Keratinocyte (primary cell): ENCODE results near the gene KLHL29. TPM values are rescaled to one million over a fixed set of nuclear protein-coding genes. Genes with fewer than 3 reads are reported as not detected.

Experiments
- DNase-seq: peaks from one replicate; pipeline ENCODE4 v3.0.0-alpha.2; 2011; ENCODE audit warnings: low read depth, missing footprints, low spot score
- FAIRE-seq: peaks from 2 replicates; lab custom pipeline; 2011; peaks lifted over from hg19 to GRCh38; lab: Jason Lieb, UNC
- H2AFZ ChIP-seq: 2 replicates; pipeline ENCODE4 v1.6.0; 2012; ENCODE audit warnings: low read length, control low read depth, inconsistent platforms; ENCODE audit not compliant: control insufficient read depth
- H3K27ac ChIP-seq: 2 replicates; pipeline ENCODE4 v1.5.1; 2011; ENCODE audit warnings: low read length; ENCODE audit not compliant: control insufficient read depth, insufficient read depth
- H3K27me3 ChIP-seq: 3 replicates; pipeline ENCODE4 v1.6.0; 2011; ENCODE audit warnings: low read length; ENCODE audit not compliant: control insufficient read depth, insufficient read depth; ENCODE audit errors: extremely low read depth
- H3K36me3 ChIP-seq, 2 experiments: 2 replicates in 1 of 2; 3 replicates in 1 of 2; pipeline ENCODE4 v1.5.1; 2011; ENCODE audit warnings: low read length in 2 of 2, mild to moderate bottlenecking in 1 of 2; ENCODE audit not compliant: control insufficient read depth in 2 of 2, insufficient read depth in 2 of 2; ENCODE audit errors: extremely low read depth in 1 of 2
- H3K4me1 ChIP-seq: 3 replicates; pipeline ENCODE4 v1.5.1; 2011; ENCODE audit warnings: low read length; ENCODE audit not compliant: control insufficient read depth, insufficient read depth; ENCODE audit errors: extremely low read depth
- H3K4me2 ChIP-seq: 3 replicates; pipeline ENCODE4 v1.6.0; 2011; ENCODE audit warnings: low read depth, low read length; ENCODE audit not compliant: control insufficient read depth, insufficient read depth; ENCODE audit errors: extremely low read depth
- H3K4me3 ChIP-seq, 3 experiments: fragments of 200-600 bp in 1 of 3; sonication (generic) in 1 of 3; 2 replicates in 2 of 3; 3 replicates in 1 of 3; pipeline ENCODE4 v1.5.1; 2011 to 2016; ENCODE audit warnings: low read length in 3 of 3, mild to moderate bottlenecking in 3 of 3, control low read depth in 2 of 3, inconsistent platforms in 1 of 3, low read depth in 1 of 3, mixed read lengths in 1 of 3, mixed run types in 1 of 3, moderate library complexity in 1 of 3; ENCODE audit not compliant: control insufficient read depth in 2 of 3, insufficient read depth in 2 of 3; ENCODE audit errors: extremely low read depth in 1 of 3
- H3K79me2 ChIP-seq: 2 replicates; pipeline ENCODE4 v1.6.0; 2012; ENCODE audit warnings: low read length; ENCODE audit not compliant: control insufficient read depth, insufficient read depth
- H3K9ac ChIP-seq: 3 replicates; pipeline ENCODE4 v1.6.0; 2011; ENCODE audit warnings: low read length; ENCODE audit not compliant: control insufficient read depth, insufficient read depth; ENCODE audit errors: extremely low read depth
- H3K9me1 ChIP-seq: 3 replicates; pipeline ENCODE4 v1.6.0; 2011; ENCODE audit warnings: low read length; ENCODE audit not compliant: control insufficient read depth, insufficient read depth; ENCODE audit errors: extremely low read depth
- H3K9me3 ChIP-seq: 2 replicates; pipeline ENCODE4 v1.5.1; 2012; ENCODE audit warnings: low read depth, low read length; ENCODE audit not compliant: control insufficient read depth
- H4K20me1 ChIP-seq: 3 replicates; pipeline ENCODE4 v1.6.0; 2011; ENCODE audit warnings: low read length; ENCODE audit not compliant: control insufficient read depth, insufficient read depth; ENCODE audit errors: extremely low read depth
- CTCF ChIP-seq, 3 experiments: IDR thresholded peaks in 1 of 3; conservative IDR thresholded peaks in 1 of 3; optimal IDR thresholded peaks in 1 of 3; 2 replicates in 2 of 3; 3 replicates in 1 of 3; pipeline versions ENCODE3 to v1.5.1; 2011; ENCODE audit warnings: low read length in 3 of 3, mild to moderate bottlenecking in 3 of 3, moderate library complexity in 2 of 3, control low read depth in 1 of 3, inconsistent platforms in 1 of 3; ENCODE audit not compliant: insufficient read depth in 2 of 3; ENCODE audit errors: extremely low read depth in 1 of 3
- EZH2 ChIP-seq: IDR thresholded peaks from one replicate; pipeline ENCODE4 v1.6.1; 2012; ENCODE audit warnings: inconsistent platforms, mild to moderate bottlenecking, low read length, moderate library complexity
- dilution Hi-C: fragments of 300-500 bp; cut with MboI; formaldehyde crosslinking; loops from one replicate; pipeline ENCODE4 v1.7.0; 2020; ENCODE audit warnings: low sequenced_read_pairs; ENCODE audit not compliant: extremely low pct_ligation_motif_present
- polyA plus RNA-seq, 5 experiments: library from polyadenylated mRNA; depleted of rRNA in 3 of 5; stranded (reverse) in 3 of 5; stranded (forward) in 1 of 5; unstranded in 1 of 5; fragments of >200 nt; gene quantifications; 1 replicate in 1 of 5; 2 replicates in 3 of 5; 3 replicates in 1 of 5; pipeline versions ENCODE4 v1.2.1 to v1.2.3, GENCODE V29; 2011 to 2012; ENCODE audit warnings: missing spikeins in 2 of 5, low read depth in 1 of 5, low replicate concordance in 1 of 5

Gene KLHL29
- polyA plus RNA-seq, 1 donor (not counting 4 experiments of a cell fraction or from before 2014, with no cell fraction given), result 4.7 TPM

DNA sequence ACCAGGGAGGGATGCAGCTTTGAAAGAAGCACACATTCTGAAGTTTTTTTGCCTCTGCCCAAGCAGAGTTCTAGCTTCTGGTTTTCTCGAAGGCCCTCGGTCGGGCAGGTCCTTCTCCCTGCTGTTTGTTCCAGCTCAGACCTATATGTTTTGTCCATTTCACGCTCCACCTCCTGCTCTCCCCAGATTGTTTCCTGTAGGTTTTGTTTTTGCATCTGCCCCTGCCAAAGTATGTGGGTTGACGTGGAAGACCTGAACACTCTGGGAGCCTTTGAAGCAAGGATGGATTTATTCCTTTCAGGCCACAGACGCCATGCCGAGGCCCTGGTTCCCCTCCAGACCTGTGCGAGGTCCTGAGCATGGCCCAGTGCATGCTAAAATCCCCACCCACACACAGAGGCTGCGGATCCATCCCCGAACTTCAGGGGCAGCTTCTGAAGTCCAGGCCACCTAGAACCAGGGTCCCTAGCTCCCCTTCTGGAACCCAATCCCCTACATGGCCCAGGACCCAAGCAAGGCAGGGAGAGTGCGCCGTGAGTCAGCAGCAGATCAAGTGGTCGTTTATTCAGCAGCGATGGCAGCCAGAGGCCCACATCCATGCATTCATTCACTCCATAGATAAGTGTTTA, 205.4 kb downstream of the KLHL29 start:
- H3K4me1 ChIP-seq, result peaks cover 4% of the 10 kb centered on the region
- FAIRE-seq, result no peak

DNA sequence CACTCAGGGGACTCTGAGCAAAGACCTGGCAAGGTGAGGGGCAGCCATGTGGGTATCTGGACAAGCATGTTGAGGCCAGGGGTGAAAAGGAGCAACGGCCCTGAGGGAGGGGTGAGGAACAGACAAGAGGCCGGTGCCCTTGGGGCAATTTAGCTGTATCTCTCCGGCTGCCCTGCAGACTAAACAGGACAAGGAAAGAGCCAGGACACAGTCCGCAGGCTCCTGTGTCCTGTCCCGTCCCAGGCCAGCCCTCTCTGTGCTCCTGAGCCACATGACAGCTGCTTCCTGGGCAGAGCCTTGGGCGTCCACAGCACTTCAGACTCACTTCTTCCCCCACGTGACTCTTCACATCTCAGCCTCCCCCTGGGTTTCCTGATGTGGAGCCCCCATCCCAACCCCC, 206.1 kb downstream of the KLHL29 start:
- no peak for TF ChIP-seq CTCF (optimal IDR thresholded peaks at IDR 0.05 in 1 of 3, IDR thresholded peaks at IDR 0.05 in 1 of 3, conservative IDR thresholded peaks at IDR 0.05 in 1 of 3; ENCODE audit: extremely low read depth in 1 of 3, insufficient read depth in 2 of 3, low read length in 3 of 3)
- TF ChIP-seq EZH2, result no peak
- no peak for DNase-seq
- H3K4me2 ChIP-seq, result no peak overlapping the region
- H3K27ac ChIP-seq, result no peak overlapping the region
- H3K9me1 ChIP-seq, result no peaks in the 10 kb centered on the region
- no peaks in the 10 kb centered on the region for H3K9me3 ChIP-seq
- no peaks in the 10 kb centered on the region for H3K27me3 ChIP-seq
- no peaks in the 10 kb centered on the region for H3K36me3 ChIP-seq
- no peak overlapping the region for H3K4me3 ChIP-seq
- peaks cover 4% of the 10 kb centered on the region for H3K4me1 ChIP-seq
- dilution Hi-C loops, result no loop called here
- H2AFZ ChIP-seq, result no peak overlapping the region
- peaks cover 3% of the 10 kb centered on the region for H4K20me1 ChIP-seq
- no peak overlapping the region for H3K9ac ChIP-seq
- no peak for FAIRE-seq
- H3K79me2 ChIP-seq, result no peaks in the 10 kb centered on the region

More for the DNA sequence above, 205.4 kb downstream of the KLHL29 start:
- Histone ChIP-seq H3K27me3 (no peaks in the 10 kb centered on the region), H3K36me3 (no peaks in the 10 kb centered on the region), H3K9me3 (no peaks in the 10 kb centered on the region), H3K79me2 (no peaks in the 10 kb centered on the region), H3K27ac (no peak overlapping the region), H2AFZ (no peak overlapping the region), H3K4me3 (no peak overlapping the region), H3K4me2 (no peak overlapping the region), H4K20me1 (peaks cover 3% of the 10 kb centered on the region), H3K9me1 (no peaks in the 10 kb centered on the region), H3K9ac (no peak overlapping the region)
- no peak for DNase-seq
- dilution Hi-C loops, result no loop called here
- TF ChIP-seq EZH2 (no peak), CTCF (optimal IDR thresholded peaks at IDR 0.05 in 1 of 3, IDR thresholded peaks at IDR 0.05 in 1 of 3, conservative IDR thresholded peaks at IDR 0.05 in 1 of 3; ENCODE audit: extremely low read depth in 1 of 3, insufficient read depth in 2 of 3, low read length in 3 of 3) (no peak)
